Kasumi-1 (cell line): ENCODE measurements around the gene DSC2.

Experiments
- DNase-seq, 2 experiments: peaks; one replicate each; lab custom pipeline; 2025; lab: John Stamatoyannopoulos, UW

DSC2 gene

DNA sequence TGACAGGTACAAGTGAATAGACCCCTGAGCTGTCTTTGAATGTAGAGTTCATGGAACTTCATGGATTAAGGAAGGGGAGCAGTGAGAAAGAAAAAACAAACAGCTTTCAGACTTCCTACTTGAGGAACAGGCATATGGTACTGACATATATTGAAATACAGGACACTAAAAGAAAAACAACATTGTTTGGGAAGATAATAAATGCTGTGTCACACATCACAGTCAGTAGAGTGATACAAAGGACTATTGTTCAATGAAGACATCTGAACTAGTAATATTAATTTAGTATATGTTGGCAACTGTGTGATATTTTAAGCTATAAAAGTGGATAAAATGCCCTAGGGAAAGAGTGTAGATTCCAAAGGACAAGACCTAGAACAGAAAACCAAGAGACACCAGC lies 3.3 kb downstream of the DSC2 start:
- DNase-seq, result no peak

DNA sequence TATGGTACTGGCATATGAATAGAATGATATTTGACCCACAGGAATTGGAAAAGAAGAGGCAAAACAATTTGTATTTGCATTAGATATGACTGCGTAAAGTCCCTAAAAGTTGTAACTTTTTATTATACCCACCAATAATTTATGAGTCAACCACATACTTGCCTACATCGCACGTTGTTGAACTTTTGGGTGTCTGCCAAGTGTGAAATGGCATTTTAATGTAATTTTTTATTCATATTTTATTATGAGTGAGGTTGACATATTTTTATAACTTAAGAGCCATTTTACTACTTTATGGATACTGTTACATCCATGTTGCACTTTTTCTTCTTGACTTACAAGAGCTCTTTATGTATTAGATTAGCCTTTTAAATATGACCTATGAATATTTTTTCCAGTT lies 4.6 kb downstream of the DSC2 start:
- DNase-seq, result no peak

DNA sequence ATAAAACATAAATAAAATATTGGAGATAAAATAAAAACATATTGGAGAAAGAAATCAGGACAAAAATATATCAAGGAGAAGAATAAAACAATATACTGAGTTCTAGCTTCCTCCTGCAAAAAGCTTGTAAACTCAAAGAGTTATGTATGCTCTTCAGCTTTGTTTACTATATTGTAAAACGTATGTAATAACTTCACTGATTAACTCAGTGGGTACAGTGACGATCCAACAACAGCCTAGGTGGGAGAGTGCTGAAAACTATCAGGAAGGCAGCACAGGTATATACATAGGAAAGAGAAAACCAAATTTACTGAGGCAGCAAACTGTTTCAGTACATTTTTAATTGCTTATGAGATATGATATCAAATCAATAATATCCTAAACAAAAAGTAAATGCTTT lies 8.3 kb downstream of the DSC2 start:
- DNase-seq, result no peak

DNA sequence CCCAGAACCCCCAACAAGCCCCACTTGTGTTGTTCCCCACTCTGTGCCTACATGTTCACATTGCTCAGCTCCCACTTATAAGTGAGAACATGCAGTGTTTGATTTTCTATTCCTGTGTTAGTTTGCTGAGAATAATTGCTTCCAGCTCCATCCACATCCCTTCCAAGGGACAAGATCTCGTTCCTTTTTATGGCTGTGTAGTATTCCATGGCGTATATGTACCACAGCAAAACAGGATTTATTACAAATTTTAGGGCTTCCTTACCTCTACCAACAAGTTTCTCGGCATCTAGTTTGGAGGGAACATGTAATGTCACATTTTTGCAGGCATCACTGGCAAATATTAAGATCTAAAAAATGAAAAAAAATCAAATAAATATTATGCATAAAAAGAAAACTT lies 8.9 kb downstream of the DSC2 start:
- DNase-seq, result no peak

DNA sequence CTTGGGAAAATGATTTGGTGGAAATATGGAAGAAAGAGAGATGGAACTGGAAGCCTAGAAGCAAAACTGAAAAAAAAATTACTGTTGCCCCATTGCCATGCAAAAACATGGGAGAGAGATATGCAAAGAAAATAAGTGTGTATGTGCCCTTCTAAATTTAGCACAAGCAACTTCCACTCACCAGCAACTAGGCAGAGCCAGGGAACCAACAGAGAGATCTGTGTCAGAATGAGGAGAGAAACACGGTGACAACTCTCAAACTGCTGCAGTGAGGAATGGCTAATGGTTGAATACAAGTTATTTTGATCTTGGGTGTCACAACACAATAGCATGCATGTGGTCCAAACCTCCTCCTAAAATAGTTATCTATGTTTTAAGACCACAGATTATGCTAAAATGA lies 10.9 kb downstream of the DSC2 start:
- no peak for DNase-seq

DNA sequence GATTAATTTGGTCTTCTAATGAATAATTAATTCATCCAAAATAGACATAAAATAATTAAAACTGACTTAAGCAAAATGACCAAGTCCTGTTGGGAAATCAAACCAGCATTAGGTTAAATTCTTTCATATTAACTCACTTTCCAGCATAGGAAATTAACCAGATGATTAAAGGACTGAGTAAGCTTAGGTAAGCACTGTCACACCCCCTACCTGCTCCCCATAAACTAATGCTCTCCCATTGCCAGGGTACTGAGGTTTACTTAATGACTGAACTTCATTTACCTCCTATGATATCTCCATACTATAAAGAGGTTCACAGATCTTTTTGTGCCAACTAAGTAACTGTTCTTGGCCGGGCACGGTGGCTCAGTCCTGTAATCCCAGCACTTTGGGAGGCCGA lies 13.7 kb downstream of the DSC2 start:
- no peak for DNase-seq

DNA sequence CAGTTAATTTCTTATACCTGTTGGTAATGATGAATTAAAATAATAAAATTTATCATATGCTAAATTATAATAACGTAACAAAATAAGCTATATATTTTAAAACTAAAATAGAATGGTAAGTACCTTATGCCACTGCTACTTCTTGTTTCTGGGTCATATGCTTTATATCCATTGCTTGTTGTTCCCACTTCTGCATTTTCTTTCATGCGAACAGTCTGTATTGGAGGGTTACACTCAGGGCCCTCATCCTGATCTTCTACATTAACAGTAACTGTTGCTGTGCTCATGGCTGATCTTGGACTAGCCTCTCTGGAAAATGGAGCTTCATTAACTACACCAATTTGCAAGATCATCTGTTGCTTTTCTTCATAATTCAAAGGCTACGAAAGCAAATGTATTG lies 22.2 kb downstream of the DSC2 start:
- DNase-seq, result peak; percentile 42 to 54

DNA sequence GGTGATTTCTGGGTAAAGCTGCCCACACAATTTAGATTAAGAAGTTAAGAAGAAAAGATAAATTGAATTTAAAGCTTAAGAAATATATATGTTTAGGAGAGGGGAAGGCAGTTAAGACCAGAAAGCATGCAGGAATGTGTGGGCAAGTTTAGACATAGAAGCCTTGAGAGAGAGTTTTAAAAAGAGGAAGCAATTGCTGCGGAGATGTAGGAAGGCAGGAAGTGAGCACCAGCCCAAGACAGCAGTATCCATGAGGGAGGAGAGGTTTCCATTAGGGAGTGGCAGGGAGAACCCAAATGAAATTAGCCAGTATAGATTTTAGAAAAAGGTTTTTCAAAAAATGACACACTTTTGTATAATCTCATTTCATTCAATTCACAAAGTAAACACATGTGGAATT lies 24.3 kb downstream of the DSC2 start:
- peak; percentile 90 to 91 for DNase-seq

DNA sequence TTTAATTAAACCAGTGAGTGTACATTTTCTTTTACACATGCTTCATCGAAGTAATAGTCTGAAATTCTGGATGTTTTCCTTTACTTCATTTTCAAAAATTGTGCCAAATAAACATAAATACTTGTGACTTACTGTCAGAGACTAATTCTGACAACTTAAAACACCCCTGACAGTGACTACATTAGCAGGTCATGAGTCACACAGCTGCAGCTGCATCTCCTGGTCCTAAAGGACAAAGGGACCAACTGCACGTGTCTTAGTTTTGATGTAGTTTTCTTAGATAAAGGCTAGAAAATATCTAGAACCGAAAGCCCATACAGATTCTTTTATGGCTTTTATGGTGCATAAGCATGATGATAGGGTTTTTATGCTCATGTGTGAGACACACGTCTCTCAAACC lies 30.0 kb downstream of the DSC2 start:
- no peak for DNase-seq

DNA sequence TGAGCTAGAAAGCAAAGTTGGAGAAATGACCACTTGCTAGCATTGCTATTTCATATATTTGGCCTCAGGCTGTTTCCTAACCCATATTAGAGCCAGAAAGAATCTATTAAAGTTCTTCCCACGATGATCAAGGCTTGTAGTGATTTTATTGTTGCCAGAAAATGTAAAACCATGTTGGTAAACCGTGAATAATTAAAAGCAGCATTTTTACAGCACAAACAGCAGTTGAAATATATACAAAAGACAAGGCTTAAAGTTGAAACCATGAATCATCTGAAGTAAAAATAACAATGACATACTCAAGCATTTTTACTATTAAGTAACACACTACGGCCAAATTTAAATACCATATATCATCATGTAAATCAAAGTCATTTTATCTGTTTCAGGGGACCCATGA lies 32.0 kb downstream of the DSC2 start:
- no peak for DNase-seq

DNA sequence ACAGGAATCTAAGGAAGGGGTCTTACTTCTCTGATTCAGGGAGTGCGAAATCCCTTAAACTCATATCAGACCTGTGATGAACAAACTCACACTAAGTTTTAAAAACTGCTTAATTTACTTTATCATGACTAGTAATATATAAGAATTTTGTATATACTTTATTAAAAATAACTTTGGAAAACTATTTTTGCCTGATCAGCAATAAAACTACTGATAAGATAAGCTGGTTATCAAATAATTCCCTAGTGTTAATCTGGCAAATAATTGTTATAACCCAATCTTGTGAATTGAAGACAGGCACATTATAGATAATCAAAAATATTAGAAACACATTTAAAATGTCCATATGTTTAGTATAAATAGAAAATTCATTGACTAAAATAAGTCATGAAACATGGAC lies 36.0 kb downstream of the DSC2 start:
- DNase-seq, result no peak

DNA sequence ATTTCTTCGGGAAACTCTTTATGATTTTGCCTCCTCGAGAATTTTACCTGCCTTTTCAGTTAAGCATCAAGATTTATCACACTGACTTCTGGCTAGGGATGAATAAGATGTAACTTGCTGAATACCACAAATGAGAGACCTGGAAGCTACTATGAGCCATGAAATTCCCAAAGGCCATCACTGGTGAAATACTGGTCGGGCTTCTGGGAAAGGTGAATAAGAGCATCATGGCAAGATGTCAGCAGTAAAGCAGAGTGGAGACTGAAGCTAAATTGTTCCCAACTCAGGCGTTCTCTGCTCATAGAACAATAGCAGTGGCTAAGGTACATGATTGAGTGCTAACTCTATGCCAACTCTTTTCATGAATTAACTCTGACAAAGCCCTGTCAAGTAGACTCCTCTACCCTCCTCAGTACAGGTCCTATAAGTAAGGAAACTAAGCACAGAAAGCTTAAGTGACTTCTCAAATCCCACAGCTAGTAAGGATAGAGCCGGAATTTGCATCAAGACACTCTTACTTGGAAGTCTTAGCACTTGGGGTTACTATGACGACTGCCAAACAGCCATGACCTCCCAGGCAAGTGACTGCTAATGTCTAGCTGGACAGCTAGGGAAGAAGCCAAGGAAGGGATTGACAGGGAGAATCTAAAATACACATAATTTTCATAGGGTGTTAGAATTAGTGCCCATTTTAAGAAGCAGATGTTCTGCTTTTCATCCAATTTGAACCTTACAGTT lies 37.0 kb downstream of the DSC2 start:
- no peak for DNase-seq

DNA sequence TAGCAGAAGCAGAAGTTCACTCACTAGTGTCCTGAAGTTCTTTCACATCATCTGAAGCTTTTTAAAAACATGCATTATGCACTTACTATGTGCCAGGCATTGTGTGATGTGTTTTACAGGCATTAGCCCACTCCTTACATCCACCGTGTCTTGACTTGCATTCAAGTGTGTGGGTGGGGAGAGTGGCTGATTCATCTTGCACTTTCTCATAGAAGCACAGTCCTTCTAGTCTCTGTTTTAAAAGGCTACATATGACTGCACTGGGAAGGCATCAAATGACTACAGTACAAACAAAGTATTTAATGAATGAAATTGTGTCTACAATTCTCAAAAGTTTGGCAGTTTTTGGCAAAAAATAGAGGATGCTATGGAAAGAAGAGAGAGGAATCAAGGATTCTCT lies 38.1 kb downstream of the DSC2 start:
- no peak for DNase-seq

DNA sequence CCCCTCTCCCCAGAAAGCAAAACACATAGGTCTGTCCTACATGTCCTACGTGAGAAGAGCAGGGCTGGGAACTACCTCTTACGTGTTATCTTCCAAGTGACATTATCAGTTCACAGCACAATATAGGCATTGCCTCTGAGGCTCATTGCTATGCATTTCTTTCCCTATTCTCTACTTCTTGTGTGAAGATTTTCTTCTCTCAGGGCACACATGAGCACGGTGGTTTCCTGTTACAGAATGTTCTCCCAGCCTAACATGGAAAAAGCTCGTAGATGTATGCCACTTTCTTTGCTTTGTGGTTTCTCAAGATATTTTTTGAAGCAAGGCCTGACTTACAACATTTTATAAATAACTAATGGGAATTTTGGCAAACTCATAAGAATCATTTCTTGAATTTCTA lies 40.3 kb downstream of the DSC2 start:
- DNase-seq, result peak; percentile 60 to 72

DNA sequence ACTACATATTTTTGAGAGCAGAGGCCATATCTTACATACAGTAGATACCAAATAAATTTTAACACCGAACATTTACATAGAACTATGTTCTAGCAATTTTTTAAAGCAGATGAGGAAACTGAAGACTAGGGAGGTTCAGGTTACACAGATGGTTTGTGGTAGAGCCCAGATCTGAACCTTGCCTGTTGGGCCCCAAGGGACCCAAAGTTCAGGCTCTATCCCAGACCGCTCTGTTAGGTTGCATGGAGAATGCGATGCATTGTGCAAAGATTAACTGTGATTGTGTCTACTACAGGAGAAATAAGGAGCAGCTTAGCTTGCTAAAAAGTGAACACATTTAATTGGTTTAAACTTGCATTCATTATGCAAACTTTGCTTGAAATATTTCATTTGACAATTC lies 43.3 kb downstream of the DSC2 start:
- no peak for DNase-seq

DNA sequence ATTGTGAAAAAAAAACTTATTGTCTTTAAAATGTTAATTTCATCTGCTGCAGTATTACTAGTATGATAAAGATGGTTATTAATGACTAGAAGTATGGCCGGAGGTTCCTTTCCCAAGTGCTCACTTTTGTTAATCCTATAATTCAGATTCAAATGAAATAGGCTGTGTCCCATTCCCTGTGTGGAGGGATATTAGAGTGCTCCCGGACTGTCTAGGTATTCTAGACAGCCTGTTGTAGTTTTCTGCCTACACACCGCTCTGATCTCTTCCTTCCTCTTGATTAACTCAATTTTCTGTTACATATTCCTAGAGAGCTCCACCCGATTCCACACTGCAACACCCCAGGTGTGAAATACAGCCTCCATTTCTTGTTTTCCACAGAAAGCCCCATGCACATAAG lies 44.3 kb downstream of the DSC2 start:
- no peak for DNase-seq

DNA sequence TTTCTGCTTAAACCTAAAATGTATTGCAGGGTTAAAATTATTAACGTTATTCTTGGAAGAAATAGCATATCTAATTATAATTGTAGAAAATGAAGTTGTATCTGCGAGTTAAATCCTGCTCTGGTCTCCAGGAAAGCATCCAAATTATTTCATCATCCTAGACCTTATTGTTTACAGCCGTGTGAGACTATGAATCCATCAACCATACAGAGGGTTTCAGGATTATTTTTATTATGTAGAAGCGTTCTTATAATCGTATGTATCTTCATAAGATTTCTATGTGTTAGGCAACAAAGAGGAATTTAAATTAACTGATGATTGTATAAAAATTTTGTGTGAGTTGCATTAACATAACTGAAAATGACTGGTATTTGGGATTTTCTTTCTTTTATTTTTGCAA lies 45.2 kb downstream of the DSC2 start:
- no peak for DNase-seq

DNA sequence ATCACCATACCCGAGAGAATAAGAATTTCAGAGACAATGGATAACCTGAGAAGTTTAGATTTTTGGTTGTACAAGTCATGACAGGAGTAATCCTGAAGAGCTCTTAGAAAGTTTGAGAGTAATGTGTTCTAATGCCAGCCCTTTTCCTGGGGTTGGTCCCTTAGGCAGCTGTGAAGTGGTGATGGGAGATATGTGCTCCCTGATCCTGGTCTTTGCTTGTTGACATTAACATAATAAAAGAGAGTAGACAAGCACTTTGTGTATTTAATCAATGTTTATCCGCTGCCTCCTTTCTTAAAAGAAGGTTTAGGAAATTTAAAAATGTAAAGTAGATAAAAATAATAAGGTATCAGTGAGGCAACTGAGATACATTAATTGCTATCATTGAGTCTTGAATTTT lies 45.9 kb downstream of the DSC2 start:
- no peak for DNase-seq

DNA sequence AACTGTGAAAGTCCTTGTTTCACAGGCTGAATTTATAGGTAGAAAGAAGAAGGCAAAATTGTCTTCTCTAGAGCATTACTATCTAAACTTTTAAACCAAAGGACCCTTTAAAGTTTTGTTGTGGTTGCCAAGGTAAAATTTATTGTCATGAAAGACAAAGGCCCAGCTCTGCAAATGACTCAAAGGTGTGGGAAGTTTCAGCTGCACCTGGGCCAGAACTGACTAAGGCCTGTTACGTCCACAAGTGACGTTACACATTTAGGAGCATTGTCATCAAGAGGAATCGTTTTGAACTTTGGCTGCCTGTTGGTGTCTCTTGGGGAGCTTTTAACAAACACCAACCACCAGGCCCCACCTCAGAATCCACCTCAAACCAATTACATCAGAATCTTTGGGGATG lies 51.6 kb downstream of the DSC2 start:
- no peak for DNase-seq

DNA sequence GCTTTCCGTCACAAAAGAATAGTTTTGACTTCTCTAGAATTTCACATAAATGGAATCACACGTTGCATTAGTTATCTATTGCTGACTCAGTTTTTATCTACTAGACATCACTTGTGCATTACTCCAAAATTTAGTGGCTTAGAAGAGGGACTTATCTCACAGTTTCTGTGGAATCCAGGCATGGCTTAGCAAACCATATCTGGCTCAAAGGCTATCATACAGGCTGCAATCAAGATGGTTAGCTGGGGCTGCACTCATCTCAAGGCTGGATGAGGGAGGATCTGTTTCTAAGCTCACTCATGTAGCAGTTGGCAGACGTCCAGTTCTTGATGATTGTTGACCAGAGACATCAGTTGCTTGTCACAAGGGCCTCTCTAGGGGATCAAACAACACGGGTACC lies 53.0 kb downstream of the DSC2 start:
- DNase-seq, result no peak

DNA sequence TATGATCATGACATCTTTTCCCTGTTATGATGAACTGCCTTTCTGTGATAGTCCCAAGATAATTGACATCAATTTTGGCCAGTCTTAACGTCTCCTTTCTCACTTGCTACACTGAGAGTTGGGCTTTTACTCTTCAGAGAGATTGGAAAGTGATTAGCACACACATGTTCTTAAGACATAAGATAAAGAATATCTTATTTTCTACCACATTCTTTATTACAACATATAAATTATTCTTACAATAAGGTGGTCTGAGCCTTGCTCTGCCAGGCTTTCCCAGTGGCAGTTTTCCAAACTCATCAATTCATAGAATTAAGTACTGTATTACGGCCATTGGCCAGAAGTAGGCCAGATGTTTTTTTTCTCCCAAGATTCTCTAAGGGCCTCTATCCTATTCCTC lies 54.0 kb downstream of the DSC2 start:
- no peak for DNase-seq

DNA sequence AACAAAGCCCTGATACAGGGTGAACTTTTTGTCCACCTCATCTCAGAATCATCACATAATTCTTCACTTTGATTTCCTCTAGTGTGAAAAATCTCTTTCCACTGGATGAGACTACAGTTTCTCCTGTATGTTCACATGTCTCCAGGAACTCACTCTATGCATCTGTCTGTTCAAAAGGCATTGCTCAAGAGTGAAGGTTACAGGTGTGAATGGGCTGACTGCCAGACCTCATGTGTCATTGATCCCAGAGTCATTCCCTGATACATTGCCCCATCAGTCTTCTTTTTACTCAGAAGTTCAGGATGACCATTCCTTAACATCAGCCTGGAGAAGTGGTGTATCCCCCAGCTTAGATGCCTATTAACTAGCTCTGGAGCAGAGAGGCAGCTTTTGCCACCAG lies 55.3 kb downstream of the DSC2 start:
- no peak for DNase-seq

DNA sequence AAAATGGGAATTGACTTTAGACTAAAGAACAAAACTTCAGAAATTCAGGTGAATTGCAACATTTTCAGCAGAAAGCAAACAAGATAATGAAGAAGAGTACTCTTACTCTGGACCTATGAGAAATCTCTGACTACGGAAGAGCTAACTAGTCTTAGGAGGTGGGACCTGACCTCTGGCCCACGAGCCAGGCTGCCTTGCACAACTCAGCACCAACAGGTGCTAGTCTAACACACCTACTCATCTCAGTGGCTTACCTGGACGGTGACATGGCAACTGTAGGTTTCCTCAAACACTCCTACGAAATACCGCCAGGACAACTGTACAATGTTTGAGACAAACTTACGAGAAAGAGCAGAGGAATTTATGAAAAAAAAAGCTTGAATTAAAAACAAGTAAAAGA lies 56.6 kb downstream of the DSC2 start:
- DNase-seq, result no peak

DNA sequence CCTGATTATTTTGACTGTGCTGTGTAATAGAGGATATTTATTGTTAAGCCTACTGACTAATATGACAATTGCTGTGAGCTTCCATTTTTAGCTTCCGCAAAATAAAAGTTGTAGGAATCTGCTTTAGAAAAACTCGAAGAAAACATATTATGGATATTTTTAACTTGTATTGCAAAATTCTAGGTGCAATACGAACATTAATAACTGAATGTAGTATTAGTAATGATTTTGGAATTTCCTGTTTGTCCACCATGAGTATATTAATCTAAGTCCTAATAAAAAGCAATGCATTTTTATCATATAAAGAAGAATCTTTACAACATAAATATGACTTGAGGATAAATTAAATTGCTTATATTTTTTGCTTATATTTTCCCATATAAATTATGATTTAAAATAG lies 57.3 kb downstream of the DSC2 start:
- no peak for DNase-seq

DNA sequence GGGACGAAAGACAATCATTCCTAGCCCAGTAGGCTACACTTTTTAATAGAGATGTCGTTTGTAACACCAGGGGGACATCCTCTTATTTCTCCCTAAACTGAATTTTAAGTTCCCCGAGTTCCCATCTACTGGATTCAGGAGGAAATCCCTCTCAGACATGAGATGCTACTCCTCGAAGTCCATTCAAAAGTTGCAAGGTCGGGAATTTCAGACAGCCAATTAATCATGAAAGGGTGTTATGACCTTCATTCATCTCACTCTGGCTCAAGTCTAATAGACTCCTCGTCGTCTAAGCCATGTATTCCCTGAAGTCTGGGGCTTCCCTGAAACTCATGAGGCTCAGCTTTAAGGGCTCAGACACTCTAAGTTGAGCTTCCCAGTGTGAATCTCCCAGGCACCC lies 58.5 kb downstream of the DSC2 start:
- DNase-seq, result no peak
